GM18520 (cell line): ENCODE measurements around the gene CDAN1.
"Not testable (repeated sequence)": the region's sequence is repeated elsewhere in the genome, so short reads cannot be mapped to it uniquely, and the experiment has no call there.

Experiments used
- ATAC-seq: cut with Tn5 transposase; IDR thresholded peaks from one replicate; pipeline ENCODE4 v1.9.1; 2021; ENCODE audit not compliant: unreplicated experiment

The CDAN1 gene, protein sequence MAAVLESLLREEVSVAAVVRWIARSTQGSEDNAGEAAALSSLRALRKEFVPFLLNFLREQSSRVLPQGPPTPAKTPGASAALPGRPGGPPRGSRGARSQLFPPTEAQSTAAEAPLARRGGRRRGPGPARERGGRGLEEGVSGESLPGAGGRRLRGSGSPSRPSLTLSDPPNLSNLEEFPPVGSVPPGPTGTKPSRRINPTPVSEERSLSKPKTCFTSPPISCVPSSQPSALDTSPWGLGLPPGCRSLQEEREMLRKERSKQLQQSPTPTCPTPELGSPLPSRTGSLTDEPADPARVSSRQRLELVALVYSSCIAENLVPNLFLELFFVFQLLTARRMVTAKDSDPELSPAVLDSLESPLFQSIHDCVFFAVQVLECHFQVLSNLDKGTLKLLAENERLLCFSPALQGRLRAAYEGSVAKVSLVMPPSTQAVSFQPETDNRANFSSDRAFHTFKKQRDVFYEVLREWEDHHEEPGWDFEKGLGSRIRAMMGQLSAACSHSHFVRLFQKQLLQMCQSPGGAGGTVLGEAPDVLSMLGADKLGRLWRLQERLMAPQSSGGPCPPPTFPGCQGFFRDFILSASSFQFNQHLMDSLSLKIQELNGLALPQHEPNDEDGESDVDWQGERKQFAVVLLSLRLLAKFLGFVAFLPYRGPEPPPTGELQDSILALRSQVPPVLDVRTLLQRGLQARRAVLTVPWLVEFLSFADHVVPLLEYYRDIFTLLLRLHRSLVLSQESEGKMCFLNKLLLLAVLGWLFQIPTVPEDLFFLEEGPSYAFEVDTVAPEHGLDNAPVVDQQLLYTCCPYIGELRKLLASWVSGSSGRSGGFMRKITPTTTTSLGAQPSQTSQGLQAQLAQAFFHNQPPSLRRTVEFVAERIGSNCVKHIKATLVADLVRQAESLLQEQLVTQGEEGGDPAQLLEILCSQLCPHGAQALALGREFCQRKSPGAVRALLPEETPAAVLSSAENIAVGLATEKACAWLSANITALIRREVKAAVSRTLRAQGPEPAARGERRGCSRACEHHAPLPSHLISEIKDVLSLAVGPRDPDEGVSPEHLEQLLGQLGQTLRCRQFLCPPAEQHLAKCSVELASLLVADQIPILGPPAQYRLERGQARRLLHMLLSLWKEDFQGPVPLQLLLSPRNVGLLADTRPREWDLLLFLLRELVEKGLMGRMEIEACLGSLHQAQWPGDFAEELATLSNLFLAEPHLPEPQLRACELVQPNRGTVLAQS

DNA sequence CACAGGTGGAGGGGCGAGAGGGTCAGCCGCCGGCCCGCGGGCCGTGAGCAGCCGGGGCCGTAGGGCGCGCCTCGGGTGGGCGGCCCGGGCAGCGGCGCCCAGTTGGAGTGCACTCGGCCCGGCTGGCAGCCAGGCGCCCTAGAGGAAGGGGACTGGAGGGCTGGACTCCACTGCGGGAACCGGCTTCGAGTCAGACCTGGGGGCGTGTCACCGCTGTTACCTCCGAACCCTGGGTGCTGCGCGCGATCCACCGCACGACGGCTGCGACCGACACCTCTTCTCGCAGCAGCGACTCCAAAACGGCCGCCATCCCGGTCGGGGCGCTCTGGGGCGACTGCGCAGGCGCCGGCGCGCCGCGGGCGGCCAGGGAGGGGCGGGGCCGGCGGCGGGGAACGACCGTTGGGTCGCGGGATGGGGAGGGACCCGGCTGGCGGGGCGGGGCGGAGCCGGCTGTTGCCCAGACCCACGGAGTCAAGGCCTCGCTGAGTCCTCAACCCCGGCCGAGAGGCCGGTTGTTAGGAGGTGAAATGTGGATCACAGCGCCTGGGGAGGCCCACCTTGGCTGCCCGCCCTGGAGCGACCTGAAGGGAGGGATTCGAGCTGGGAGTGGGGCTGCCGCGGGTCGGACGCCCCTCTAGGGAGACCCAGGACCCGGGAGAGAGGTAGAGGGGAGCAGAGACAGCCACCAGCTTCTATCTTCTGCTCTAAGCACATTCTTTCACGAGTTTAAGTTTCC is at the start of gene CDAN1:
CDAN1 (minus strand) TSS at position 336 of the 736 bp plus-strand sequence; CDS start at position 310, 26 bp downstream.
- ATAC-seq: peak; percentile 67

- ATAC-seq: no peak
These were observed 48.6 kb upstream of the CDAN1 start for GRCh38 chr15:42785569-42785968.

GRCh38 chr15:42784705-42785104 is 47.8 kb upstream of the CDAN1 start:
- ATAC-seq: no peak

- ATAC-seq: no peak
These were observed 45.8 kb upstream of the CDAN1 start for GRCh38 chr15:42782716-42783115.

GRCh38 chr15:42775416-42775815 is 38.5 kb upstream of the CDAN1 start:
- ATAC-seq: no peak

GRCh38 chr15:42772901-42773300 is 36.0 kb upstream of the CDAN1 start:
- no peak for ATAC-seq

- ATAC-seq: no peak
These were observed 35.2 kb upstream of the CDAN1 start for GRCh38 chr15:42772144-42772543.

DNA sequence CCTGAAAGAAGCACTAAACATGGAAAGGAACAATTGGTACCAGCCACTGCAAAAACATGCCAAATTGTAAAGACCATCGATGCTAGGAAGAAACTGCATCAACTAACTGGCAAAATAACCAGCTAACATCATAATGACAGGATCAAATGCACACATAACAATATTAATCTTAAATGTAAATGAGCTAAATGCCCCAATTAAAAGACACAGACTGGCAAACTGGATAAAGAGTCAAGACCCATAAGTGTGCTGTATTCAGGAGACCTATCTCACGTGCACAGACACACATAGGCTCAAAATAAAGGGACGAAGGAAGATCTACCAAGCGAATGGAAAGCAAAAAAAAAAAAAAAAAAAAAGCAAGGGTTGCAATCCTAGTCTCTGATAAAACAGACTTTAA is 29.2 kb upstream of the CDAN1 start:
- ATAC-seq: not testable (repeated sequence)

GRCh38 chr15:42764154-42764731 is 27.3 kb upstream of the CDAN1 start:
- not testable (repeated sequence) for ATAC-seq

- not testable (repeated sequence) for ATAC-seq
These were observed 24.9 kb upstream of the CDAN1 start for GRCh38 chr15:42761813-42762212.

GRCh38 chr15:42760759-42761158 is 23.8 kb upstream of the CDAN1 start:
- ATAC-seq: no peak

DNA sequence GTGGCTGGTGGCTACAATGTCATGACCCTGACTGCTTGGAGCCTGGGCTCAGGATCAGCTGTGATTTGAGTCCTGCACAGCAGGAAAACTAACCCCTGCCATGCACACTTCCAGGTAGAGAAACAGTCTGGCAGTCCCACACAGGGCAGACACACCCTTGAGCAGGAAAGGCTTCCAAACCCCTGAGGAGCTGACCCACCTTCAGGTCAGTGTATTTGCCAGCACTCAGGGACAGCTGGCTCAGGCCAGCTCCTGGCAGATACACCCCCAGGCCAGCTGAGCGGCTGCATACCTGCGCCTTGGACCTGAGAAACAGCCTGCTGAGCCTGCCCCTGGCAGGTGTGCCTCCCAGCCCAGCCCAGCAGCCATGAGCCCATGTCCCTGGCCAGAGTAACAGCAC is 22.2 kb upstream of the CDAN1 start:
- no peak for ATAC-seq

DNA sequence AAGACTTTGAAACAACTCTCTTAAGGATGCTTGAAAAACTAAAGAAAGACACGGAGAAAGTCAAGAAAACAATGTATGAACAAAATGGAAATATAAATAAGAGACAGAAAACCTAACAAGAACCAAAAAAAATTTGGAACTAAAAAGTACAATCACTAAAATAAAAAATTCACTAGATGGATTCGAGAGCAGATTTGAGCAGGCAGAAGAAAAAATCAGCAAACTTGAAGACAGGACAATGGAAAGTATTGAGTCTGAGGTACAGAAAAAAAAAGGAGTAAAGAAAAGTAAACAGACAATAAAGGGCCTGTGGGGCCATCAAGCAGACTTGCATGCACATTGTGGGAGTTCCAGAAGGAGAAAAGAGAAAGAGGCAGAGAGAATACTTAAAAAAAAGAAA is 13.4 kb upstream of the CDAN1 start:
- no peak for ATAC-seq

DNA sequence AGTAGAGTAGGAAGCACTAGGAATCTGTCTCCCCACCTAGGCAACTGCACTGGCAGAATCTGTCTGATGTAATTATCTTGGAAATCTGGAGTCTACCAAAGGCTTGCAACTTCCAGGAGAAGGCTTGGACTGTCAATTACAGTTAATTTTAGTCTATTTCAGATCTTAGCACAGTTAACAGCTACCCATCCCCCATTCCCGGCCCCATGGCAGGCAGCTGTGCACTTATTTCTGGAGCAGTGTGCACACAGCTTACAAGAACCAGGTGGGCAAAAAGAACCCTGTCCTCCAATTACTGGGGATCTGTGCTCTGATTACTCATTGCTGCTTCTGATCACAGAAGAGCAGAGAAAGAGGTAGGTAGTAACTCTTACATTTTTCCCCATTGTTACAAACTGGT is 12.3 kb upstream of the CDAN1 start:
- no peak for ATAC-seq

DNA sequence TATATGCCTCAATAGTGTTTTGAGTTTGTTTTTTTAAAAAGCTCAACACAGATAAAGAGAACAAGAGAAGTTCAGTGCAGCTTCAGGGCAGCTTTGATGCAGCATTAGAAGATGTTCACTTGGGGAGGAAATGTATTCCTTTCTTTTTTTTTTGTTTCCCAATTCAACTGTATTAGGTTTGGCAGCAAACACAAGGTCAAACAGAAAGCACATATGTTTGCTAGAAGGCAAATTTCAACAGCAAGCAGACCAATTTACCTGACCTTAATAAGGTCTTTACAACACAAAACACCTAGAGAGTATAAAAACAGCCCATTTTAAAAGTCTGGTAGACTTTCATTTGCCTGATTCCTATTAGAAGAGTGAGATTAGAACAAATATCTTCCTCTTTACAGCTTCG is 7.3 kb upstream of the CDAN1 start:
- no peak for ATAC-seq

DNA sequence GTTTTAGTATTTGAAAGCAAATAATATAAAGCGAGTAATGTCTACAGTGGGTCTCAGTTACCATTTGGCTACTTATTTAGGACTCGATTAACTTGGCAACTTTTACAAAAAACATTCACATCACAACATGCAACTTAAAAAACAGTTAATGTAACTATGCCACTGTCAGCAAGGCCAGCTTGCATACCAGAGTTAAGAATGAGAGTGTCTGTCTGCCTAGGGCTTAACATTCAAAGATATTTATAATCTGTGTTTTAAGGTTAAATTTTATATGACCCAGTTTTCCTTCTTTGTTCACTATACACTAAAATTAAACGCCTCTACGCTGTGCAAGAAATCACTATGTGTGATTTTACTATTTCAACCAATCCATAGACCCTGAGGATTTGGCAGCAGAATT is 5.2 kb upstream of the CDAN1 start:
- ATAC-seq: no peak

DNA sequence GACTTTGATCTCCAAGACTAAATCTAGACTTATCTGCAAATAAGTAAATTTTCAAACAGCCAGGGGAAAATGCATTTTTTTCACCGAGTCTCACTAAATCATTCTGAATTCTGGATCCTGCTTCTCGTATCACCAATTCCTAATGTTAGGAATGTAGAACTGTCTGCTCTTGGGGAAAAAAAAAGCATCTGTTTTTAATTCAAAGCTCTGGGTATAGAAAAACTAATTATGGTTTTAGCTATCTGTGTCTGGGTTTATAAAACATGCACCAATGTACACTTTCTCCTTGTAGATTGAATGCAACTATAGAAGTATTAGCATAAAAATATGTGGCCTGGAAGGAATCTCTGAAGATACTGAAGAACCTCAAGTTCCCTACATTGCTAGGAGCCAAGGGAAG is 4.8 kb upstream of the CDAN1 start:
- ATAC-seq: no peak

GRCh38 chr15:42737529-42738328 is 801 bp upstream of the CDAN1 start:
- no peak for ATAC-seq

- no peak for ATAC-seq
These were observed 643 bp downstream of the CDAN1 start for GRCh38 chr15:42736178-42736792.
